ENCODE results near the gene PRDM12.

DNA sequence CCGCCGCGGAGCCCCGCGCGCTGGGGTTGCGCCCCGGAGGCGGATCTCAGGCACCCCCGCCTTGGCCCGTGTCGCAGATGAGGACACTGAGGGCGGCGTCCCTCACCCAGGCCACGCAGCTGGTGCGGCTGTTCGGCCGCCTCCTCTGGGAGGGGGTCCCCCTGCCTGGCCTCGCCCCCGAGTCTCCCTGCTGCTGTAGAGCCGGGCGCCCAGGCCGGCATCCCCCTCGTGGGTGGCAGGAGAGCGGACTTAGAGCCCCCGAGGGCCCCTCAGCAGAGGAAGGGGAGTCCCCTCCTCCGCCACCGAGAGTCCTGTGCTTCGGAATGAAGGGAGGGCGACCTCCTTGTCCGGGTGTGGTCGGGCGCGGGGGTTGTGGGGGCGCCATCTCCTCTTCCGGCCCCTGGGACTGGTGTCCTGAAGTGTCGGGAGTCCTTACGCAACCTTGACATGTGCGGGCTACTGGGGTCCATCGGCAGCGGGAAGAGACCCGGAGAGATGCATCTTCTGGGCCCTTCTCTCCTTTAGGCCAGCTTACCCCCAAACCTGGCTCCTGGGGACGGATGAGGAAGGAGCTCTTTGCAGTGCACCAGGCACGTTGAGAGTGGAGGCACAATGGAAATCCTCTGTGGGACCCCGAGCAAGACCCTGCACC is 17.5 kb downstream of the PRDM12 start:
- no peak for TF ChIP-seq ZC3H10 (CRISPR knock-in tag; IDR thresholded peaks at IDR 0.05)
- TF ChIP-seq CSDC2 (CRISPR knock-in tag; IDR thresholded peaks at IDR 0.05): no peak
- no peak for TF ChIP-seq TOX (CRISPR knock-in tag; IDR thresholded peaks at IDR 0.05; ENCODE audit: borderline replicate concordance)
- no peak for TF ChIP-seq ISL1 (CRISPR knock-in tag; IDR thresholded peaks at IDR 0.05)
- TF ChIP-seq ZNF8 (CRISPR knock-in tag; IDR thresholded peaks at IDR 0.05): no peak
- TF ChIP-seq ZNF70 (CRISPR knock-in tag; IDR thresholded peaks at IDR 0.05): no peak
- TF ChIP-seq, protein P1, sequence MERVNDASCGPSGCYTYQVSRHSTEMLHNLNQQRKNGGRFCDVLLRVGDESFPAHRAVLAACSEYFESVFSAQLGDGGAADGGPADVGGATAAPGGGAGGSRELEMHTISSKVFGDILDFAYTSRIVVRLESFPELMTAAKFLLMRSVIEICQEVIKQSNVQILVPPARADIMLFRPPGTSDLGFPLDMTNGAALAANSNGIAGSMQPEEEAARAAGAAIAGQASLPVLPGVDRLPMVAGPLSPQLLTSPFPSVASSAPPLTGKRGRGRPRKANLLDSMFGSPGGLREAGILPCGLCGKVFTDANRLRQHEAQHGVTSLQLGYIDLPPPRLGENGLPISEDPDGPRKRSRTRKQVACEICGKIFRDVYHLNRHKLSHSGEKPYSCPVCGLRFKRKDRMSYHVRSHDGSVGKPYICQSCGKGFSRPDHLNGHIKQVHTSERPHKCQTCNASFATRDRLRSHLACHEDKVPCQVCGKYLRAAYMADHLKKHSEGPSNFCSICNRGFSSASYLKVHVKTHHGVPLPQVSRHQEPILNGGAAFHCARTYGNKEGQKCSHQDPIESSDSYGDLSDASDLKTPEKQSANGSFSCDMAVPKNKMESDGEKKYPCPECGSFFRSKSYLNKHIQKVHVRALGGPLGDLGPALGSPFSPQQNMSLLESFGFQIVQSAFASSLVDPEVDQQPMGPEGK (CRISPR knock-in tag; IDR thresholded peaks at IDR 0.05; ENCODE audit: borderline replicate concordance): no peak
- TF ChIP-seq ZFP3 (CRISPR knock-in tag; IDR thresholded peaks at IDR 0.05): no peak
- no peak for TF ChIP-seq ZFP30 (CRISPR knock-in tag; IDR thresholded peaks at IDR 0.05)
- no peak for TF ChIP-seq ARNTL (CRISPR knock-in tag; IDR thresholded peaks at IDR 0.05; ENCODE audit: borderline replicate concordance, low read depth)
- TF ChIP-seq RARB (CRISPR knock-in tag; IDR thresholded peaks at IDR 0.05): no peak
- no peak for TF ChIP-seq BACH2 (CRISPR knock-in tag; IDR thresholded peaks at IDR 0.05; ENCODE audit: borderline replicate concordance)
- TF ChIP-seq PPARA (CRISPR knock-in tag; IDR thresholded peaks at IDR 0.05; ENCODE audit: borderline replicate concordance): no peak
- no peak for TF ChIP-seq ZNF565 (CRISPR knock-in tag; conservative IDR thresholded peaks at IDR 0.05; ENCODE audit: low read depth)

Data from SK-N-SH treated with all-trans-retinoic acid at 6 μM for 48 hours (cell line).